Stimulated activated CD4-positive, alpha-beta T cell treated with anti-CD3 and anti-CD28 coated beads, Interleukin-2, amount 100 ng/mL, for 24 hours (primary cell): Measurements from ENCODE around the gene GPR37.

Source experiments
- DNase-seq, 2 donors: peaks; one replicate each; pipeline ENCODE4 v3.0.0-alpha.2; 2020

The GPR37 gene

GRCh38 chr7:124724079-124724478 lies 41.5 kb downstream of the GPR37 start:
- no peak for DNase-seq

GRCh38 chr7:124723012-124723411 lies 42.6 kb downstream of the GPR37 start:
- DNase-seq: no peak

- DNase-seq: no peak
Observed at GRCh38 chr7:124722292-124722691, 43.3 kb downstream of the GPR37 start.

GRCh38 chr7:124720195-124720594 lies 45.4 kb downstream of the GPR37 start:
- DNase-seq: no peak

DNA sequence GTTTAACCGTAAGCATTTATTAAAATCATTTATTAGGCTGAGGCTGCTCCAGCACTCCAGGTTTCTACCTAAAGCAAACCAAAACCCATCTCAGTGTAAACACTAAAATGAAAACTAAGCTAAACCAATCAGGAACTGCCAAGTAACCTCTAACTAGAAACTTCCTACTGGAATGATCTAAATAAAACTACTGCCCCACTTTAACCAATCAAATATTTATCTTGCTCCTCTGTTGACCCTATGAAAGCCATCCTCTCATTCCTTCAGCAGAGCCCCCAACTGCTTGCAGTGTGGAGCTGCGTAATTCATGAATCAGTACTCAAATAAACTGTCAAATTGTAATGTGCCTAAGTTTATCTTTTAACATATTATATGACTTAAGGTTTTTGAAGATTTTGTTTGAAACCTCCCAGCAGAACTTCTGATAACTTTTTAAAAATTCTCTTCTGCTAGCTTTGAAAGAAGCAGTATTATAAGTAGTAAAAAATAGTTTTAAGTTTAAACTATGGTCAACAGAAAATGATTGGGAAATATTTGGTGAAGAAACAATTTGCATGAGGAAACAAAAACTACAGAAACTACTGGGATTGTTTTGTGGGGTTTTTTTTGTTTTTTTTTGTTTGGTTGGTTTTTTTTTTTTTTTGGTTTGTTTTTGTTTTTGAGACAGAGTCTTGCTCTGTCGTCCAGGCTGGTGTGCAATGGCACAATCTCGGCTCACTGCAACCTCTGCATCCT lies 47.4 kb downstream of the GPR37 start:
- no peak for DNase-seq

DNA sequence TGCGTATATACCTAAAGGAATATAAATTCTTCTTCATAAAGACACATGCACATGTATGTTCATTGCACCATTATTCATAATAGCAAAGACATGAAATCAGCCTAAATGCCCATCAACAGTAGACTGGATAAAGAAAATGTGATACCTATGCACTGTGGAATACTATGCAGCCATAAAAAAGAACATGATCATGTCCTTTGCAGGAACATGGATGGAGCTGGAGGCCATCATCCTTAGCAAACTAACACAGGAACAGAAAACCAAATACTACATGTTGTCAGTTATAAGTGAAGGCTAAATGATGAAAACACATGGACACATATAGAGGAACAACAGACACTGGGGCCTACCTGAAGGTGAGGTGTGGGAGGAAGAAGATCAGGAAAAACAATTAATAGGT lies 48.7 kb downstream of the GPR37 start:
- no peak for DNase-seq

DNA sequence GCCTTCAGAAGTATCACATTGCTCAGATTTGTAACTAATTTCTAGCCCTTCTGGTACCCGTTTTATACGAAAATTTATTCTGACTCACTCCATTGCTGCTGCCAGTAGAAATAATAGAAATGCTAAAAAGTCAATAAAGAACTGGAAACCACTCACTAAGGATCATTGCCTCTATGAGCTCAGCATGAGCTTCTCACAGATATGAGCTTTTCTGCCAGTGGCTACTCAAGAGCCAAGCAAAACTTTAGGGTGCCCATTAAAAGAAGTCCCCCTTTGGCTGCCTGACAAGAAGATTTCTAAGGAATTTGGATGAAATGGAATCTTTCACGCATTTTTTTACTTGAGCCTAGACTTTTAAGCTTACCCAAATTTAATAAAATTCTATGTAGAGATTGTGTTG lies 52.5 kb downstream of the GPR37 start:
- no peak for DNase-seq

GRCh38 chr7:124712017-124712416 lies 53.6 kb downstream of the GPR37 start:
- DNase-seq: no peak

DNA sequence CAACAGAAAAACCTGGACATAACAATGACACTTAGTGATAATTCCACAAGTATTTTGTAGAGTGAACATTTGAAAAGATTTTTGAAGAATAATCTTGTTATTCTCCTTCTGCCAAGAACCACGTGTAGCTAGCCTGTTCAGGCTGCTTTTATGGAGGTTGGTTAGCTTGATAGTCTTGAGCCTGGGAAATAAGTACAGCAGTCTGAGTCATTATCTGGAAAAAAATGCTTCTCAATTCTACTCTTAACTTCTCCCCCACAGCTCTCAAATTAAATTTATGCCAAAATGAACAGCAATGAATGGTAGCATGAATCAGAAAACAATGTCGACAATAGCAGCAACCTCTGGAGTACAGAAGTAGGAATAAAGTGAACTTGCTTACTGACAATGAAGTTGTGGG lies 63.2 kb downstream of the GPR37 start:
- DNase-seq: no peak

- DNase-seq: no peak
Observed at GRCh38 chr7:124701955-124702354, 63.6 kb downstream of the GPR37 start.

DNA sequence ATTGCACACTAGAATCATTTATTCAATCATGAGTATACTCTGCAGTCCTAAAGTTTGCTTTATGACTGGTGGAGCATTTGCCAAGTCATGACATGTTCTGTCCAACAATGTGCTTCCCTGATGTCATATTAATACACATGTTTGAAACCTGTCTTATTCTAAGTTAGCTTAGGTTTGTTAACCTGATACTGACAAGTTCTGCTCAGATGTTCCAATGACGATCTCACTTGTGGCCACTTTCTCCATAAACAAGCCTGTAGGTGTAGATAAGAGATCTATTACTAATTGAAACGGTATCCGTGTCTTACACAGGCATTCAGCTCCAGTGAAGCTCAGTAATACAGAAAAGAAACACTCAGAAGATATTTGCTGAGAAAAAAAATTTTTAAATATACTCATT lies 64.9 kb downstream of the GPR37 start:
- no peak for DNase-seq

GRCh38 chr7:124698964-124699363 lies 66.6 kb downstream of the GPR37 start:
- DNase-seq: no peak

DNA sequence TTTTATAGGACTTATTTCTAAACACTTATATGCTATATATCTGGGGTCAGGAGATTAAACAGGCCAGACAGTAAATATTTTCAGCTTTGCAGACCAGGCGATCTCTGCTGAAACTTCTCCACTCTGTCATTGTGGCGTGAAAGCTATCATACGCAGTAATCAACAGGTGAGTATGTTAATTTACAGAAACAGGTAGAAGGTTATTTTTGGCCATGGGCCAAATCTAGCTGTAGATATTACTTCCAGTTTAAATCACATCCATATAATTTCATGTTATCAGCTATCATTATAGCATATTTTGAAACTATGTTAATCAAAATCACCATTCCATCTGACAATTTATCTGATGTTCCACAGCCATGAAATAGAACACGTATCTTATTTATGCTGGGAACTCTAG lies 67.8 kb downstream of the GPR37 start:
- no peak for DNase-seq
